H1 (cell line): Measurements from ENCODE around the gene TTC33. TPM values are rescaled to one million over a fixed set of nuclear protein-coding genes. Genes with fewer than 3 reads are reported as not detected.

Experiments used
- CTCF ChIA-PET: fragments of 300-600 bp; sonication (Branson Sonifier 250); formaldehyde crosslinking; loops from one replicate; lab custom pipeline; 2021; ENCODE audit not compliant: partially characterized antibody; lab: Charles Lee
- POLR2A ChIA-PET: fragments of 300-600 bp; sonication (Branson Sonifier 250); formaldehyde crosslinking; loops from one replicate; lab custom pipeline; 2021; ENCODE audit warnings: inconsistent platforms; ENCODE audit not compliant: partially characterized antibody; lab: Charles Lee
- DNase-seq, 2 experiments: peaks; one replicate each; pipeline versions ENCODE4 v3.0.0 to v3.0.0-alpha.2; 2010 to 2022; ENCODE audit warnings: low spot score in 2 of 2, low read depth in 1 of 2, mixed read lengths in 1 of 2
- FAIRE-seq: peaks from 2 replicates; lab custom pipeline; 2011; peaks lifted over from hg19 to GRCh38; lab: Jason Lieb, UNC
- H2AFZ ChIP-seq: 2 replicates; pipeline ENCODE4 v1.8.1; 2012; ENCODE audit warnings: low read length, inconsistent platforms
- H2AK5ac ChIP-seq: 2 replicates; pipeline ENCODE4 v1.6.1; 2013; ENCODE audit warnings: low read depth, low read length
- H2BK120ac ChIP-seq: replicated peaks from 2 replicates; pipeline ENCODE3; 2013; ENCODE audit warnings: low read depth, low read length, inconsistent platforms
- H2BK12ac ChIP-seq: 2 replicates; pipeline ENCODE4 v1.6.1; 2013; ENCODE audit warnings: low read depth, low read length
- H2BK15ac ChIP-seq: 2 replicates; pipeline ENCODE4 v1.6.1; 2013; ENCODE audit warnings: low read length
- H2BK20ac ChIP-seq: 2 replicates; pipeline ENCODE4 v1.6.1; 2013; ENCODE audit warnings: low read length
- H2BK5ac ChIP-seq: 2 replicates; pipeline ENCODE4 v1.6.1; 2013; ENCODE audit warnings: low read depth, low read length
- H3K14ac ChIP-seq: 2 replicates; pipeline ENCODE4 v1.6.1; 2013; ENCODE audit warnings: inconsistent platforms; ENCODE audit not compliant: insufficient read length
- H3K18ac ChIP-seq: 2 replicates; pipeline ENCODE4 v1.6.1; 2013; ENCODE audit warnings: low read length; ENCODE audit errors: extremely low read depth
- H3K23ac ChIP-seq: 2 replicates; pipeline ENCODE4 v1.6.1; 2013; ENCODE audit warnings: inconsistent platforms; ENCODE audit not compliant: insufficient read length
- H3K23me2 ChIP-seq: 2 replicates; pipeline ENCODE4 v1.6.1; 2013; ENCODE audit warnings: low read depth, low read length
- H3K27ac ChIP-seq: 2 replicates; pipeline ENCODE4 v1.6.1; 2011; ENCODE audit warnings: low read depth, low read length, inconsistent platforms
- H3K27me3 ChIP-seq, 4 experiments: replicated peaks in 1 of 4; 1 replicate in 1 of 4; 2 replicates in 3 of 4; pipeline versions ENCODE4 v1.6.1 to v1.8.1; 2011 to 2013; ENCODE audit warnings: low read length in 3 of 4, mild to moderate bottlenecking in 3 of 4, inconsistent platforms in 2 of 4, mixed read lengths in 2 of 4, moderate library complexity in 1 of 4; ENCODE audit not compliant: control insufficient read depth in 3 of 4, insufficient read depth in 3 of 4; ENCODE audit errors: extremely low read depth in 1 of 4
- H3K36me3 ChIP-seq, 4 experiments: 2 replicates each; pipeline versions ENCODE4 v1.6.1 to v1.8.1; 2011 to 2013; ENCODE audit warnings: mild to moderate bottlenecking in 4 of 4, low read length in 3 of 4, moderate library complexity in 2 of 4, control low read depth in 1 of 4, inconsistent platforms in 1 of 4; ENCODE audit not compliant: insufficient read depth in 4 of 4, control insufficient read depth in 2 of 4
- H3K4ac ChIP-seq: replicated peaks from 2 replicates; pipeline ENCODE3; 2013; ENCODE audit warnings: low read length, low read depth, mixed read lengths, inconsistent platforms; ENCODE audit not compliant: insufficient read length
- H3K4me1 ChIP-seq, 4 experiments: replicated peaks in 1 of 4; 1 replicate in 1 of 4; 2 replicates in 3 of 4; pipeline versions ENCODE4 v1.6.1 to v1.8.1; 2011 to 2013; ENCODE audit warnings: low read length in 3 of 4, inconsistent platforms in 2 of 4, mixed read lengths in 1 of 4; ENCODE audit not compliant: insufficient read depth in 4 of 4, control insufficient read depth in 3 of 4
- H3K4me2 ChIP-seq, 2 experiments: 2 replicates each; pipeline versions ENCODE4 v1.6.1 to v1.8.1; 2011 to 2013; ENCODE audit warnings: low read depth in 2 of 2, low read length in 2 of 2, control low read depth in 1 of 2, inconsistent platforms in 1 of 2, mild to moderate bottlenecking in 1 of 2; ENCODE audit not compliant: insufficient read depth in 1 of 2
- H3K4me3 ChIP-seq, 4 experiments: fragments of 200-600, 300-600 bp in 1 of 4; sonication (generic), shearing (Covaris generic), sonication (Bioruptor Twin) in 1 of 4; 2 replicates each; pipeline versions ENCODE4 v1.5.1 to v1.8.1; 2011 to 2016; ENCODE audit warnings: low read length in 4 of 4, low read depth in 3 of 4, control low read depth in 2 of 4, inconsistent platforms in 2 of 4, mild to moderate bottlenecking in 2 of 4, mixed read lengths in 1 of 4, moderate library complexity in 1 of 4; ENCODE audit not compliant: insufficient read depth in 2 of 4; ENCODE audit errors: extremely low read depth in 1 of 4
- H3K56ac ChIP-seq: replicated peaks from 2 replicates; pipeline ENCODE3; 2013; ENCODE audit warnings: low read depth, mild to moderate bottlenecking, mixed read lengths, low read length, inconsistent platforms; ENCODE audit not compliant: insufficient read length
- H3K79me1 ChIP-seq: 2 replicates; pipeline ENCODE4 v1.6.1; 2013; ENCODE audit warnings: low read depth, low read length, control low read depth
- H3K79me2 ChIP-seq, 2 experiments: 2 replicates each; pipeline versions ENCODE4 v1.6.1 to v1.8.1; 2012 to 2013; ENCODE audit warnings: low read length in 2 of 2, mild to moderate bottlenecking in 2 of 2, inconsistent platforms in 1 of 2; ENCODE audit not compliant: insufficient read depth in 2 of 2, control insufficient read depth in 1 of 2
- H3K9ac ChIP-seq, 4 experiments: replicated peaks in 1 of 4; 1 replicate in 1 of 4; 2 replicates in 3 of 4; pipeline versions ENCODE4 v1.6.1 to v1.8.1; 2011 to 2013; ENCODE audit warnings: low read depth in 3 of 4, low read length in 3 of 4, control low read depth in 2 of 4, mild to moderate bottlenecking in 2 of 4, moderate library complexity in 2 of 4, inconsistent platforms in 1 of 4; ENCODE audit errors: extremely low read depth in 1 of 4
- H3K9me3 ChIP-seq, 2 experiments: 2 replicates each; pipeline versions ENCODE4 v1.6.1 to v1.8.1; 2012 to 2013; ENCODE audit warnings: mild to moderate bottlenecking in 2 of 2, moderate library complexity in 2 of 2, control low read depth in 1 of 2, inconsistent platforms in 1 of 2, low read depth in 1 of 2, low read length in 1 of 2, mixed read lengths in 1 of 2; ENCODE audit not compliant: insufficient read depth in 2 of 2
- H4K20me1 ChIP-seq, 2 experiments: replicated peaks in 1 of 2; 2 replicates each; pipeline versions ENCODE3 to v1.8.1; 2011 to 2013; ENCODE audit warnings: inconsistent platforms in 2 of 2, low read length in 2 of 2, mild to moderate bottlenecking in 1 of 2; ENCODE audit not compliant: insufficient read depth in 2 of 2, control insufficient read depth in 1 of 2
- H4K5ac ChIP-seq: 2 replicates; pipeline ENCODE4 v1.6.1; 2013; ENCODE audit warnings: low read length, low read depth, mixed read lengths, inconsistent platforms; ENCODE audit not compliant: insufficient read length
- H4K8ac ChIP-seq: 2 replicates; pipeline ENCODE4 v1.8.0; 2013; ENCODE audit warnings: mild to moderate bottlenecking, moderate library complexity, low read length, inconsistent platforms; ENCODE audit not compliant: insufficient read depth; ENCODE audit errors: extremely low read depth
- H4K91ac ChIP-seq: replicated peaks from 2 replicates; pipeline ENCODE3; 2013; ENCODE audit warnings: low read length, mixed read lengths, inconsistent platforms; ENCODE audit not compliant: insufficient read length
- BACH1 ChIP-seq: IDR thresholded peaks from 2 replicates; pipeline ENCODE4 v1.6.1; 2012; ENCODE audit warnings: low read length, improper control_type of control experiment
- EP300 ChIP-seq, 2 experiments: IDR thresholded peaks; 1 replicate in 1 of 2; 2 replicates in 1 of 2; pipeline ENCODE4 v1.6.1; 2011 to 2012; ENCODE audit warnings: low read depth in 2 of 2, low read length in 2 of 2, mild to moderate bottlenecking in 2 of 2, borderline replicate concordance in 1 of 2, inconsistent platforms in 1 of 2, moderate library complexity in 1 of 2
- NANOG ChIP-seq: IDR thresholded peaks from 2 replicates; pipeline ENCODE4 v1.6.1; 2011; ENCODE audit warnings: low read length, low read depth, mild to moderate bottlenecking, inconsistent platforms; ENCODE audit not compliant: insufficient read depth, poor library complexity, severe bottlenecking
- PHF8 ChIP-seq: fragments of 200-600 bp; sonication (generic); conservative IDR thresholded peaks from 2 replicates; pipeline ENCODE4 v1.7.1; 2012; ENCODE audit warnings: low read depth, mild to moderate bottlenecking, inconsistent platforms, low read length, moderate library complexity
- TAF1 ChIP-seq: IDR thresholded peaks from 2 replicates; pipeline ENCODE4 v1.6.1; 2011; ENCODE audit warnings: mild to moderate bottlenecking, low read depth, low read length
- TEAD4 ChIP-seq: IDR thresholded peaks from 2 replicates; pipeline ENCODE4 v1.6.1; 2012; ENCODE audit warnings: low read depth, low read length, inconsistent platforms, mixed read lengths
- WGBS, 2 experiments: shearing (Covaris generic) in 1 of 2; methylation state at CpG; one replicate each; pipeline versions ENCODE4 v1.1.6 to v1.1.7; 2013 to 2015; ENCODE audit warnings: low lambda C conversion rate in 2 of 2, mixed read lengths in 2 of 2, inconsistent platforms in 1 of 2, low coverage in 1 of 2, missing lambda C conversion rate in 1 of 2; ENCODE audit not compliant: insufficient replicate concordance in 2 of 2, insufficient coverage in 1 of 2, insufficient read length in 1 of 2; ENCODE audit errors: extremely low coverage in 1 of 2, missing lambda C conversion rate in 1 of 2; 5-methylcytosine and 5-hydroxymethylcytosine counted together
- polyA plus RNA-seq, 7 experiments: library from polyadenylated mRNA; depleted of rRNA in 3 of 7; stranded (reverse) in 5 of 7; unstranded in 2 of 7; fragments of >200 nt in 5 of 7; fragments of 200-250 nt in 2 of 7; gene quantifications; 1 replicate in 5 of 7; 2 replicates in 1 of 7; 4 replicates in 1 of 7; pipeline versions ENCODE4 v1.2.1 to v1.2.3, GENCODE V29; 2011 to 2013; ENCODE audit warnings: missing spikeins in 2 of 7, mixed read lengths in 2 of 7
- total RNA-seq: library from RNA; stranded (reverse); fragmentation: NEBNext Ultra II Directional; extraction: Animal tissue kit (Norgen Biotek cat#: 25700); gene quantifications from 2 replicates; pipeline ENCODE4 v1.2.1, GENCODE V29; 2021

TTC33 gene
- total and polyA plus RNA-seq, 2 of the 8 experiments (the other 6 are each of a cell fraction or from before 2014, with no cell fraction given): 1.2 to 12.6 TPM

- ChIA-PET POLR2A (no interaction called here), CTCF (no interaction called here)
- Histone ChIP-seq H2BK12ac (no peak overlapping the region), H4K91ac (no peak overlapping the region), H3K18ac (no peak overlapping the region), H4K20me1 (no peaks in the 10 kb centered on the region), H4K8ac (no peak overlapping the region), H3K79me1 (no peaks in the 10 kb centered on the region), H3K27me3 (no peaks in the 10 kb centered on the region), H2BK15ac (no peak overlapping the region), H3K4me2 (no peak overlapping the region), H2AK5ac (no peak overlapping the region), H3K4me1 (no peaks in the 10 kb centered on the region), H3K23me2 (no peaks in the 10 kb centered on the region), H3K4me3 (no peak overlapping the region), H2BK5ac (no peak overlapping the region), H2AFZ (no peak overlapping the region), H2BK20ac (no peak overlapping the region), H3K14ac (no peak overlapping the region), H3K9ac (no peak overlapping the region), H3K9me3 (no peaks in the 10 kb centered on the region), H4K5ac (no peak overlapping the region), H3K36me3 (no peaks in the 10 kb centered on the region), H2BK120ac (no peak overlapping the region), H3K23ac (no peak overlapping the region), H3K56ac (no peak overlapping the region), H3K79me2 (no peaks in the 10 kb centered on the region), H3K27ac (no peak overlapping the region), H3K4ac (no peak overlapping the region)
- DNase-seq: no peak
- WGBS, 2 experiments: 89% methylated on average over 4 of the region's 4 CpGs; no CpG with 5 or more reads in 1 of the 2 experiments
- TF ChIP-seq EP300 (IDR thresholded peaks at IDR 0.05; ENCODE audit: borderline replicate concordance in 1 of 2, low read depth in 2 of 2, low read length in 2 of 2) (no peak), TAF1 (no peak), PHF8 (no peak), NANOG (no peak), TEAD4 (no peak), BACH1 (no peak)
- no peak for FAIRE-seq
These were observed 106.2 kb downstream of the TTC33 start for GRCh38 chr5:40649463-40650030.
